CD4-positive, alpha-beta T cell treated with Interleukin-10 for 1 hour (primary cell): ENCODE data around the gene BFSP2.
"Not testable (repeated sequence)": the region's sequence is repeated elsewhere in the genome, so short reads cannot be mapped to it uniquely, and the experiment has no call there.

ENCODE experiments used
- DNase-seq: peaks from one replicate; pipeline ENCODE4 v3.0.0-alpha.2; 2020

Gene BFSP2

DNA sequence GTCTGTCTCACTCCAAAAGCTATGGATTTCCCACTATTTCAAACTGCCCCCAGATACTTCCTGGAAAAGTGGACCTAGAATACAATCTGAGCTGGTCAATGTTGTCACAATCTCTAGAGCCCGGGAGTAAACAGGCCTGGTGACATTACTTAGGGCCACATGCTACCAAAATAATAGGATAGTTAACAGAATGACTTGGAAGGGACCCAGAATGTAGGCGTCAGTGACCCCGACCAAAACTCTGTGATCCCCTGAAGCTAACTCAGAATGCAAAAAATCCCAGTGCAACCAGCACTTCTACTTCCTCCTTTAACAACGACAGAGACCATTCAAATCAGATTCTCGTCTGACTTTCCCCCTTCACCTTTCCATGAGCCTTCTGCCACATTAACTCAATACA lies 122.1 kb downstream of the BFSP2 start:
- no peak for DNase-seq

- not testable (repeated sequence) for DNase-seq
Measured at GRCh38 chr3:133523758-133524157, 123.9 kb downstream of the BFSP2 start.
